GM19438 (cell line): ENCODE measurements around the gene SLC24A3.

Experiments used
- ATAC-seq: cut with Tn5 transposase; IDR thresholded peaks from one replicate; pipeline ENCODE4 v1.9.1; 2021; ENCODE audit warnings: low read depth; ENCODE audit not compliant: unreplicated experiment

The SLC24A3 gene

GRCh38 chr20:19690462-19690861 is 478.0 kb downstream of the SLC24A3 start:
- ATAC-seq: no peak

GRCh38 chr20:19691125-19691524 is 478.7 kb downstream of the SLC24A3 start:
- ATAC-seq: no peak

GRCh38 chr20:19692100-19692499 is 479.7 kb downstream of the SLC24A3 start:
- no peak for ATAC-seq

- ATAC-seq: no peak
Measured at GRCh38 chr20:19692685-19693119, 480.3 kb downstream of the SLC24A3 start.

GRCh38 chr20:19693508-19693907 is 481.1 kb downstream of the SLC24A3 start:
- ATAC-seq: no peak

- no peak for ATAC-seq
Measured at GRCh38 chr20:19695081-19695480, 482.6 kb downstream of the SLC24A3 start.

GRCh38 chr20:19696620-19697019 is 484.2 kb downstream of the SLC24A3 start:
- ATAC-seq: no peak

GRCh38 chr20:19697415-19697814 is 485.0 kb downstream of the SLC24A3 start:
- no peak for ATAC-seq

GRCh38 chr20:19699180-19699971 is 486.9 kb downstream of the SLC24A3 start:
- no peak for ATAC-seq

GRCh38 chr20:19701429-19701828 is 489.0 kb downstream of the SLC24A3 start:
- no peak for ATAC-seq

- no peak for ATAC-seq
Measured at GRCh38 chr20:19706463-19706862, 494.0 kb downstream of the SLC24A3 start.

GRCh38 chr20:19709635-19710335 is 497.3 kb downstream of the SLC24A3 start:
- no peak for ATAC-seq

- ATAC-seq: no peak
Measured at GRCh38 chr20:19710336-19711120, 498.1 kb downstream of the SLC24A3 start.

- ATAC-seq: no peak
Measured at GRCh38 chr20:19711126-19711525, 498.7 kb downstream of the SLC24A3 start.

GRCh38 chr20:19712721-19713260 is 500.3 kb downstream of the SLC24A3 start:
- no peak for ATAC-seq

GRCh38 chr20:19713822-19714578 is 501.6 kb downstream of the SLC24A3 start:
- ATAC-seq: no peak

- no peak for ATAC-seq
Measured at GRCh38 chr20:19714579-19714840, 502.1 kb downstream of the SLC24A3 start.

- no peak for ATAC-seq
Measured at GRCh38 chr20:19715986-19716385, 503.5 kb downstream of the SLC24A3 start.

- no peak for ATAC-seq
Measured at GRCh38 chr20:19718880-19719279, 506.4 kb downstream of the SLC24A3 start.

- no peak for ATAC-seq
Measured at GRCh38 chr20:19720991-19721390, 508.5 kb downstream of the SLC24A3 start.
